Heart left ventricle (tissue), 16 donors: Measurements from ENCODE around the gene ASB18. TPM values are rescaled to one million over a fixed set of nuclear protein-coding genes. Genes with fewer than 3 reads are reported as not detected.
A peak's percentile ranks its signal among the peaks of the same experiment; 100 is the strongest.

Experiments used
- ATAC-seq, 4 donors: fragments of 200-7000 bp; cut with Tn5 transposase; one replicate each; pipeline ENCODE4 v1.9.1; 2020 to 2022; ENCODE audit warnings: moderate library complexity in 4 of 4, mild to moderate bottlenecking in 3 of 4, moderate number of reproducible peaks in 1 of 4
- DNase-seq, 5 donors: peaks; one replicate each; pipeline ENCODE4 v3.0.0-alpha.2; 2020
- H3K27ac ChIP-seq, 12 donors: fragments of 200-600 bp; sonication (generic) in 4 of 12; one replicate each; pipeline versions ENCODE4 v1.5.0 to v1.8.0; 2016 to 2022; ENCODE audit warnings: mild to moderate bottlenecking in 2 of 12
- H3K27me3 ChIP-seq, 9 donors: fragments of 200-600 bp; sonication (generic) in 2 of 9; one replicate each; pipeline versions ENCODE4 v1.5.1 to v1.8.0; 2016 to 2022; ENCODE audit warnings: mild to moderate bottlenecking in 3 of 9
- H3K36me3 ChIP-seq, 9 donors: fragments of 200-600 bp; sonication (generic) in 2 of 9; one replicate each; pipeline versions ENCODE4 v1.5.0 to v1.8.0; 2018 to 2022; ENCODE audit warnings: mild to moderate bottlenecking in 2 of 9
- H3K4me1 ChIP-seq, 12 donors: fragments of 200-600 bp; sonication (generic) in 4 of 12; one replicate each; pipeline versions ENCODE4 v1.5.0 to v1.8.0; 2016 to 2022; ENCODE audit warnings: mild to moderate bottlenecking in 3 of 12
- H3K4me3 ChIP-seq, 12 donors: fragments of 200-600 bp; sonication (generic) in 4 of 12; one replicate each; pipeline versions ENCODE4 v1.5.0 to v1.8.0; 2017 to 2022; ENCODE audit warnings: mild to moderate bottlenecking in 9 of 12, moderate library complexity in 4 of 12
- H3K9me3 ChIP-seq, 12 donors: fragments of 200-600 bp; sonication (generic) in 4 of 12; one replicate each; pipeline versions ENCODE4 v1.5.0 to v1.8.0; 2016 to 2022; ENCODE audit warnings: mild to moderate bottlenecking in 1 of 12
- POLR2A ChIP-seq, 2 donors: fragments of 450-650 bp; IDR thresholded peaks; one replicate each; pipeline ENCODE4 v1.6.1; 2017; ENCODE audit warnings: antibody characterized with exemption in 2 of 2, mild to moderate bottlenecking in 2 of 2, moderate library complexity in 2 of 2
- WGBS, 4 donors: extraction: QIAGEN DNeasy Blood & Tissue Kit in 2 of 4; methylation state at CpG; one replicate each; pipeline versions ENCODE4 v1.1.5 to v1.1.7; 2013 to 2018; 5-methylcytosine and 5-hydroxymethylcytosine counted together
- intact Hi-C, 10 donors: fragments of 100-400 bp; cut with DNase I; formaldehyde crosslinking; loops; one replicate each; pipeline versions ENCODE4 v1.11.1 to v1.14.2; 2022
- long read RNA-seq, 3 donors: library from polyadenylated mRNA; unstranded; transcript quantifications; one replicate each; pipeline ENCODE4 v2.0.0, GENCODE V29; 2020 to 2021
- polyA plus RNA-seq, 2 donors: library from polyadenylated mRNA; stranded (reverse); fragments of 200-250 nt; gene quantifications; one replicate each; pipeline ENCODE4 v1.2.3, GENCODE V29; 2013
- total RNA-seq, 9 donors: library from RNA; depleted of rRNA in 2 of 9; stranded (reverse); fragments of >200 nt in 2 of 9; fragmentation: NEBNext Ultra II Directional in 3 of 9; extraction: Animal tissue kit (Norgen Biotek cat#: 25700) in 3 of 9; gene quantifications; one replicate each; pipeline versions ENCODE4 v1.1.0 to v1.2.4, GENCODE V29; 2016 to 2023
- TF ChIP-seq, protein P1 (sequence below), 12 donors: fragments of 200-600 bp; sonication (generic) in 4 of 12; IDR thresholded peaks; one replicate each; pipeline versions ENCODE4 v1.5.0 to v1.8.0; 2018 to 2022; ENCODE audit warnings: antibody characterized with exemption in 12 of 12, mild to moderate bottlenecking in 5 of 12
- donor health status: ischemic (EF 13 %, LVEDD 7.1; RV severe dilation, severe dysfunction).
- donor health status: healthy with polysubstance abuse.
- donor health status: DM: no; HTN: yes; CAD: no.
- donor health status: DM: no; HTN: no; CAD: no.
- donor health status: ischemic (EF 25% LVEDD 6.9; RV normal size, moderate dysfunction).
- donor health status: ischemic (EF 25% LVEDD 5.7; RV mildly dilated, moderate dysfunction).
- donor health status: healthy.
- donor health status: DM: yes; HTN: yes; CAD: no.
- donor health status: ischemic (EF 35%, LVEDD 5.7; RV mildly dilated, moderate dysfunction).
- donor health status: nonischemic (EF 11% LVEDD 7.7; RV severe dilation, severe dysfunction).
- donor health status: DM: yes; HTN: yes; CAD: no.
- donor health status: PGD.
- donor health status: ischemic (EF 29% LVEDD 5.4; RV normal size, mild dysfunction).
- donor health status: nonischemic (EF 23%, LVEDD 6.1; RV moderate dilation, normal function).

The ASB18 gene, protein sequence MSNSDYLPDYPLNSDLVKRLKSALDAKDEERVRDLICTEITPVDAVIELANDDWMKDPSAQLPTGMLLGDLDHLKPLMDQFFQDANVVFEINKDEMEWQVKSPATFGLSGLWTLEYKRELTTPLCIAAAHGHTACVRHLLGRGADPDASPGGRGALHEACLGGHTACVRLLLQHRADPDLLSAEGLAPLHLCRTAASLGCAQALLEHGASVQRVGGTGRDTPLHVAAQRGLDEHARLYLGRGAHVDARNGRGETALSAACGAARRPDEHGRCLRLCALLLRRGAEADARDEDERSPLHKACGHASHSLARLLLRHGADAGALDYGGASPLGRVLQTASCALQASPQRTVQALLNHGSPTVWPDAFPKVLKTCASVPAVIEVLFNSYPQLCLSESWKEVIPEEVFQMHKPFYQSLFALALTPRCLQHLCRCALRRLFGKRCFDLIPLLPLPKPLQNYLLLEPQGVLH
- total RNA-seq (10 to 100 TPM in 7 of 9 donors, 1 to 10 TPM in 2; 4.3 to 49.8 (median 18.6) TPM), polyA plus RNA-seq (1 to 10 TPM; 6.2 to 6.7 TPM)
- long read RNA-seq, donor 1, partial matches to known transcripts: 3 of 26 reads
- long read RNA-seq, donor 1, other reads (novel, unspliced or antisense): 19 of 26 reads
- long read RNA-seq, donor 2, partial matches to known transcripts: 0 of 3 reads
- long read RNA-seq, donor 2, other reads (novel, unspliced or antisense): 2 of 3 reads
- long read RNA-seq, donor 3, partial matches to known transcripts: 1 of 8 reads
- long read RNA-seq, donor 3, other reads (novel, unspliced or antisense): 6 of 8 reads

DNA sequence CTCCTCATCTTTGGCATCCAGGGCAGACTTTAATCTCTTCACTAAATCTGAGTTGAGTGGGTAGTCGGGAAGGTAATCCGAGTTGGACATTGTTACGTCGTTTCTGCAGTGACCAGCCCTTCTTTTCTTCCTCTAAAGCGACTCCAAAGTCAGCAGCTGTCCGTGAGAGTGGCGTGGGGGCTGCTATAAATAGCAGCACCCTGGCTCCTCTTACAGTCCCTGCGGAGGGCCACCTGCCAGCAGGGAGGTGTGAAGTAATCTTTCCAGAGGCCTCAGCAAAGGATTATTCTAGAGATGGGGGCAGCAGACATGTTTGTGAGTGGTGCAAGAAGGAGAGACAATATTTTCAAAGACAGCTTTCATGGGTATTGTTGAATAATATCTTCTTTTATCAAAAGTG lies at the start of gene ASB18:
ASB18 (minus strand) TSS at position 151 of the 400 bp plus-strand sequence; CDS start at position 90, 61 bp downstream.
- intact Hi-C loops: no loop called here
- Histone ChIP-seq H3K27me3 (peaks cover 0 to 3% (median 0%) of the 10 kb centered on the region in 9 donors), H3K4me3 (peak within 1 kb of the TSS; percentile 15 to 82 (median 54)), H3K4me1 (peaks cover 0 to 11% (median 5%) of the 10 kb centered on the region in 12 donors), H3K9me3 (peaks cover 0 to 3% (median 0%) of the 10 kb centered on the region in 12 donors), H3K27ac (peak within 1 kb of the TSS; percentile 58 to 96 (median 79)), H3K36me3 (no peaks in the 10 kb centered on the region)
- DNase-seq: peak; percentile 59 to 86 (median 73)
- 15 to 25% (median 23%) methylated on average over 8 of the region's 8 CpGs for WGBS, 4 donors
- TF ChIP-seq POLR2A (IDR thresholded peaks at IDR 0.05): peak in 1 of 2 donors; percentile 47
- TF ChIP-seq, protein P1, sequence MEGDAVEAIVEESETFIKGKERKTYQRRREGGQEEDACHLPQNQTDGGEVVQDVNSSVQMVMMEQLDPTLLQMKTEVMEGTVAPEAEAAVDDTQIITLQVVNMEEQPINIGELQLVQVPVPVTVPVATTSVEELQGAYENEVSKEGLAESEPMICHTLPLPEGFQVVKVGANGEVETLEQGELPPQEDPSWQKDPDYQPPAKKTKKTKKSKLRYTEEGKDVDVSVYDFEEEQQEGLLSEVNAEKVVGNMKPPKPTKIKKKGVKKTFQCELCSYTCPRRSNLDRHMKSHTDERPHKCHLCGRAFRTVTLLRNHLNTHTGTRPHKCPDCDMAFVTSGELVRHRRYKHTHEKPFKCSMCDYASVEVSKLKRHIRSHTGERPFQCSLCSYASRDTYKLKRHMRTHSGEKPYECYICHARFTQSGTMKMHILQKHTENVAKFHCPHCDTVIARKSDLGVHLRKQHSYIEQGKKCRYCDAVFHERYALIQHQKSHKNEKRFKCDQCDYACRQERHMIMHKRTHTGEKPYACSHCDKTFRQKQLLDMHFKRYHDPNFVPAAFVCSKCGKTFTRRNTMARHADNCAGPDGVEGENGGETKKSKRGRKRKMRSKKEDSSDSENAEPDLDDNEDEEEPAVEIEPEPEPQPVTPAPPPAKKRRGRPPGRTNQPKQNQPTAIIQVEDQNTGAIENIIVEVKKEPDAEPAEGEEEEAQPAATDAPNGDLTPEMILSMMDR (IDR thresholded peaks at IDR 0.05): no peak
- ATAC-seq: peak; percentile 77 to 87 (median 82)

- DNase-seq (no peak), ATAC-seq (no peak)
- no peak overlapping the region for H3K27ac ChIP-seq
- intact Hi-C loops: no loop called here
- H3K4me1 ChIP-seq: no peaks in the 10 kb centered on the region
- peaks cover 0 to 29% (median 12%) of the 10 kb centered on the region in 12 donors for H3K9me3 ChIP-seq
- no peaks in the 10 kb centered on the region for H3K36me3 ChIP-seq
- WGBS, 4 donors: 81 to 89% (median 86%) methylated on average over 3 of the region's 3 CpGs
- H3K4me3 ChIP-seq: no peak overlapping the region
- no peaks in the 10 kb centered on the region for H3K27me3 ChIP-seq
- TF ChIP-seq, protein P1 (IDR thresholded peaks at IDR 0.05): no peak
- TF ChIP-seq POLR2A (IDR thresholded peaks at IDR 0.05): no peak
Measured at GRCh38 chr2:236311286-236311685, 47.1 kb upstream of the ASB18 start.

- TF ChIP-seq, protein P1 (IDR thresholded peaks at IDR 0.05): peak; percentile 30 to 70 (median 52)
- no peak for TF ChIP-seq POLR2A (IDR thresholded peaks at IDR 0.05)
- no peak overlapping the region for H3K4me3 ChIP-seq
- H3K27me3 ChIP-seq: no peaks in the 10 kb centered on the region
- intact Hi-C loops: no loop called here
- no peaks in the 10 kb centered on the region for H3K4me1 ChIP-seq
- 42 to 52% (median 44%) methylated on average over 9 of the region's 9 CpGs for WGBS, 4 donors
- DNase-seq (no peak), ATAC-seq (peak in 1 of 4 donors; percentile 59)
- H3K36me3 ChIP-seq: no peaks in the 10 kb centered on the region
- no peak overlapping the region for H3K27ac ChIP-seq
- H3K9me3 ChIP-seq: peaks cover 0 to 27% (median 12%) of the 10 kb centered on the region in 12 donors
Measured at GRCh38 chr2:236309669-236310029, 45.4 kb upstream of the ASB18 start.
